Ovary (tissue), 3 donors: Measurements from ENCODE around the gene TRMT2A.

Experiments
- POLR2A ChIP-seq: fragments of 450-650 bp; IDR thresholded peaks from one replicate; pipeline ENCODE4 v1.6.1; 2017; ENCODE audit warnings: antibody characterized with exemption, mild to moderate bottlenecking, moderate library complexity
- TF ChIP-seq, protein P1 (sequence below), 3 donors: fragments of 450-650 bp in 2 of 3; fragments of 200-600 bp in 1 of 3; IDR thresholded peaks; one replicate each; pipeline versions ENCODE4 v1.5.1 to v1.8.0; 2016 to 2022; ENCODE audit warnings: antibody characterized with exemption in 3 of 3, mild to moderate bottlenecking in 1 of 3
- donor health status: DM: no; HTN: no; CAD: no.

DNA sequence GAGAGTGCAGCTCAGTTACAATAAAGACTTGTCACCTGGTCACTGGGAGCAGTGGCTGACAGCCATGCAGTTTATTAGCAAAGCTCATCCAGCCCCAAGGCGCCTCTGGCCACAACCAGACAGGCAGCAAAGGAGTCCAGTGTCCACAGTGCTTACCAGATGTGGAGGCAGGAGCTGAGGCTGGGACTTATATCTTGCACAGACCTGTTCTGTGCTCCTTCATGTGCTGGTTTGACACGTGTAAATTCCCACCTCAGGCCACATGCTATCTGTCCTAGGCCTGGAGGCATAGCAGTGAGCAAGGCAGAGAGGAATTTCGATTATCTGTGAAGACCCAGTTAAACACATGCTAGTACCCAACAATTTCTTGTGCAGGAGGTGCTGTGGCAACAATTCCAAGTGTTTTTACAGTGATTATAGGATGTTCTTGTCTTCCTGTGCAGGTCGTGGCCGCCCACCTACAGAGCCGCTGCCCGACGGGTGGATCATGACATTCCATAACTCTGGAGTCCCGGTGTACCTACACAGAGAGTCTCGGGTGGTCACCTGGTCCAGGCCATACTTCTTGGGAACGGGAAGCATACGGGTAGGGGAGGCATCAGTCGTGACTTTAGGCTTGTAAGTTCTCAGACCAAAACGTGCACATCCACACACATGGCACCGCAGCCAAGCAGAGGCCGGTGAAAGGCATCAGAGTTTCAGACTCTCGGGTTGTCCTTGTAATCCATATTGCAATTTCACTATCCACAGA is 27.6 kb downstream of the TRMT2A start:
- TF ChIP-seq, protein P1, sequence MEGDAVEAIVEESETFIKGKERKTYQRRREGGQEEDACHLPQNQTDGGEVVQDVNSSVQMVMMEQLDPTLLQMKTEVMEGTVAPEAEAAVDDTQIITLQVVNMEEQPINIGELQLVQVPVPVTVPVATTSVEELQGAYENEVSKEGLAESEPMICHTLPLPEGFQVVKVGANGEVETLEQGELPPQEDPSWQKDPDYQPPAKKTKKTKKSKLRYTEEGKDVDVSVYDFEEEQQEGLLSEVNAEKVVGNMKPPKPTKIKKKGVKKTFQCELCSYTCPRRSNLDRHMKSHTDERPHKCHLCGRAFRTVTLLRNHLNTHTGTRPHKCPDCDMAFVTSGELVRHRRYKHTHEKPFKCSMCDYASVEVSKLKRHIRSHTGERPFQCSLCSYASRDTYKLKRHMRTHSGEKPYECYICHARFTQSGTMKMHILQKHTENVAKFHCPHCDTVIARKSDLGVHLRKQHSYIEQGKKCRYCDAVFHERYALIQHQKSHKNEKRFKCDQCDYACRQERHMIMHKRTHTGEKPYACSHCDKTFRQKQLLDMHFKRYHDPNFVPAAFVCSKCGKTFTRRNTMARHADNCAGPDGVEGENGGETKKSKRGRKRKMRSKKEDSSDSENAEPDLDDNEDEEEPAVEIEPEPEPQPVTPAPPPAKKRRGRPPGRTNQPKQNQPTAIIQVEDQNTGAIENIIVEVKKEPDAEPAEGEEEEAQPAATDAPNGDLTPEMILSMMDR (IDR thresholded peaks at IDR 0.05), result no peak
- no peak for TF ChIP-seq POLR2A
